GM12891 (cell line): Measurements from ENCODE around the gene NFATC4.
"Not testable (repeated sequence)": the region's sequence is repeated elsewhere in the genome, so short reads cannot be mapped to it uniquely, and the experiment has no call there.

ENCODE experiments used
- DNase-seq: peaks from one replicate; pipeline ENCODE4 v3.0.0; 2011; ENCODE audit warnings: low spot score; ENCODE audit not compliant: insufficient read length
- FAIRE-seq: peaks from 2 replicates; lab custom pipeline; 2011; peaks lifted over from hg19 to GRCh38; lab: Jason Lieb, UNC
- PAX5 ChIP-seq: IDR thresholded peaks from 2 replicates; pipeline ENCODE4 v1.6.1; 2011; ENCODE audit warnings: low read length, moderate library complexity, mild to moderate bottlenecking; ENCODE audit not compliant: insufficient read depth, severe bottlenecking
- POLR2A ChIP-seq: IDR thresholded peaks from 2 replicates; pipeline ENCODE4 v1.6.1; 2011; ENCODE audit warnings: low read depth, low read length, control low read depth
- POLR2AphosphoS5 ChIP-seq: IDR thresholded peaks from 2 replicates; pipeline ENCODE4 v1.6.1; 2011; ENCODE audit warnings: low read depth, low read length, control low read depth
- POU2F2 ChIP-seq: IDR thresholded peaks from 2 replicates; pipeline ENCODE4 v1.6.1; 2011; ENCODE audit warnings: low read depth, mild to moderate bottlenecking, control low read depth, low read length, moderate library complexity
- SPI1 ChIP-seq: IDR thresholded peaks from 2 replicates; pipeline ENCODE4 v1.6.1; 2011; ENCODE audit warnings: low read depth, low read length, control low read depth
- TAF1 ChIP-seq: IDR thresholded peaks from 2 replicates; pipeline ENCODE4 v1.6.1; 2011; ENCODE audit warnings: low read depth, low read length, control low read depth

Gene NFATC4

GRCh38 chr14:24387009-24387345 is 19.0 kb downstream of the NFATC4 start:
- DNase-seq (no peak), FAIRE-seq (no peak)
- no peak for TF ChIP-seq POU2F2
- no peak for TF ChIP-seq POLR2A
- TF ChIP-seq TAF1, result no peak

GRCh38 chr14:24387579-24387978 is 19.6 kb downstream of the NFATC4 start:
- not testable (repeated sequence) for FAIRE-seq, DNase-seq

- DNase-seq, result no peak
- TF ChIP-seq TAF1 (no peak), SPI1 (no peak), PAX5 (no peak), POU2F2 (no peak), POLR2A (no peak), POLR2AphosphoS5 (no peak)
- FAIRE-seq, result no peak
Observed at GRCh38 chr14:24388474-24389179, 20.6 kb downstream of the NFATC4 start.

- FAIRE-seq (no peak), DNase-seq (no peak)
- TF ChIP-seq POLR2AphosphoS5 (no peak), TAF1 (no peak), PAX5 (no peak), POLR2A (no peak), SPI1 (no peak), POU2F2 (no peak)
Observed at GRCh38 chr14:24389226-24389848, 21.4 kb downstream of the NFATC4 start.

GRCh38 chr14:24390701-24391468 is 22.9 kb downstream of the NFATC4 start:
- TF ChIP-seq PAX5 (no peak), TAF1 (no peak), POLR2A (no peak), POU2F2 (no peak), POLR2AphosphoS5 (no peak), SPI1 (no peak)
- DNase-seq, result no peak
- FAIRE-seq, result no peak

- no peak for FAIRE-seq
- TF ChIP-seq POLR2AphosphoS5, result no peak
- no peak for TF ChIP-seq PAX5
- no peak for TF ChIP-seq SPI1
- TF ChIP-seq POLR2A, result no peak
- TF ChIP-seq POU2F2, result no peak
- no peak for TF ChIP-seq TAF1
- DNase-seq, result no peak
Observed at GRCh38 chr14:24392325-24393091, 24.5 kb downstream of the NFATC4 start.

GRCh38 chr14:24394275-24394674 is 26.3 kb downstream of the NFATC4 start:
- FAIRE-seq (no peak), DNase-seq (no peak)
- no peak for TF ChIP-seq POLR2A
- TF ChIP-seq PAX5, result no peak
- no peak for TF ChIP-seq TAF1
- TF ChIP-seq SPI1, result no peak
- TF ChIP-seq POU2F2, result no peak
- no peak for TF ChIP-seq POLR2AphosphoS5

GRCh38 chr14:24395609-24396582 is 27.9 kb downstream of the NFATC4 start:
- TF ChIP-seq POLR2A, result no peak
- FAIRE-seq (no peak), DNase-seq (no peak)

GRCh38 chr14:24397639-24398292 is 29.8 kb downstream of the NFATC4 start:
- no peak for FAIRE-seq
- DNase-seq, result no peak

More at GRCh38 chr14:24397639-24398292, 29.8 kb downstream of the NFATC4 start:
- TF ChIP-seq POLR2AphosphoS5 (no peak), SPI1 (no peak), PAX5 (no peak)
